Ishikawa (cell line): ENCODE measurements around the gene ZMYND8.

Experiments used
- CREB1 ChIP-seq: IDR thresholded peaks from 2 replicates; pipeline ENCODE4 v1.6.1; 2012; ENCODE audit warnings: low read depth
- EP300 ChIP-seq: IDR thresholded peaks from 2 replicates; pipeline ENCODE4 v1.6.1; 2012; ENCODE audit warnings: borderline replicate concordance
- FOXM1 ChIP-seq: IDR thresholded peaks from 2 replicates; pipeline ENCODE4 v1.6.1; 2012; ENCODE audit warnings: low read depth, borderline replicate concordance
- NFIC ChIP-seq: IDR thresholded peaks from 2 replicates; pipeline ENCODE4 v1.6.1; 2012
- RAD21 ChIP-seq: IDR thresholded peaks from 2 replicates; pipeline ENCODE4 v1.6.1; 2012; ENCODE audit warnings: low read depth
- TAF1 ChIP-seq: IDR thresholded peaks from 2 replicates; pipeline ENCODE4 v1.6.1; 2012; ENCODE audit warnings: low read depth, mild to moderate bottlenecking
- TEAD4 ChIP-seq: IDR thresholded peaks from 2 replicates; pipeline ENCODE4 v1.6.1; 2012
- YY1 ChIP-seq: IDR thresholded peaks from 2 replicates; pipeline ENCODE4 v1.6.1; 2012; ENCODE audit warnings: low read depth
- ZBTB7A ChIP-seq: IDR thresholded peaks from 2 replicates; pipeline ENCODE4 v1.6.1; 2012; ENCODE audit warnings: low read depth
- TF ChIP-seq, protein P1 (sequence below): IDR thresholded peaks from 2 replicates; pipeline ENCODE4 v1.6.1; 2012
- TF ChIP-seq, protein P2 (sequence below): IDR thresholded peaks from 2 replicates; pipeline ENCODE4 v1.6.1; 2012; ENCODE audit warnings: low read depth, mild to moderate bottlenecking

DNA sequence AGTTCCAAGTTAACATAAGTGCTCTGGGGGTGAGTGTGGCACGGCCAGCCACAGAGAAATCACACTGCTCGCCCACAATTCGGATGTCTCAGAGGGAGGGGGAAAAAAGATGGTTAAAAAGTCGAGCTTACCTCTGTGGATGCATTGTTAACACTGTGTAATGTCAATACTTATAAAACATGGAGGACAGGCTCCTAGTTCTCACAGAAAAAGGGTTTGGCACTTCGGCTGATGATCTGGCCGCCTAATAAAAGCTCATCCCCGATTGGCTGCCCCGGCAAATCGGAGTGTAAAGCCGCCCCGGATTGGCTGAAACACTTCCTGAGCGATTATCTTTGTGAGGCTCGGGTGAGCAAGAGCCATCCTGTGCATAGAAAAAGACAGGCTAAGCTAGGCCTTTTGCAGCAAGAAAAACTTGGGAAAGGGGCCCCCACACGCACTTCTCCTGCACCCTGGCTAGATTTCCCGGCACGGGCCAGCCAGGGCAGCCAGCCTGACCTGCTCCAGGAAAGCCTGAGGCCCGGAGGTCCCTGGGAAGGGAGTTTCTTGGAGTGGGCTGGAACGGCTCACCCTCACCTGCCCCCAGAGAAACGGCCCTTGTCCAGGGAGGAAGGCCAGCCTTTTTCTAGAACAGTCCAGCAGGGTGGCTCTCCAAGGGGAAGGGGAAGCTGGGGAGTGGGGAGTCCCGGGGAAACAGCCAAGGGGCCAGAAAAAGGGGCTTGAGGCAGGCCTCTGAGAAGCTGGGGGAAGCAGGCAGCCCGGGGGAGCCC, at the start of gene ZMYND8:
- TF ChIP-seq YY1 (peak; percentile 69), TAF1 (peak; percentile 25; the same call in 1 of the 2 replicates), ZBTB7A (0 out of 2 replicates have a peak, but pooled peaks have one; percentile 5), NFIC (no peak; the same call in 1 of the 2 replicates), TEAD4 (no peak), RAD21 (no peak), FOXM1 (no peak), EP300 (no peak), CREB1 (no peak)
- TF ChIP-seq, protein P1, sequence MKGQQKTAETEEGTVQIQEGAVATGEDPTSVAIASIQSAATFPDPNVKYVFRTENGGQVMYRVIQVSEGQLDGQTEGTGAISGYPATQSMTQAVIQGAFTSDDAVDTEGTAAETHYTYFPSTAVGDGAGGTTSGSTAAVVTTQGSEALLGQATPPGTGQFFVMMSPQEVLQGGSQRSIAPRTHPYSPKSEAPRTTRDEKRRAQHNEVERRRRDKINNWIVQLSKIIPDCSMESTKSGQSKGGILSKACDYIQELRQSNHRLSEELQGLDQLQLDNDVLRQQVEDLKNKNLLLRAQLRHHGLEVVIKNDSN = no peak
- TF ChIP-seq, protein P2, sequence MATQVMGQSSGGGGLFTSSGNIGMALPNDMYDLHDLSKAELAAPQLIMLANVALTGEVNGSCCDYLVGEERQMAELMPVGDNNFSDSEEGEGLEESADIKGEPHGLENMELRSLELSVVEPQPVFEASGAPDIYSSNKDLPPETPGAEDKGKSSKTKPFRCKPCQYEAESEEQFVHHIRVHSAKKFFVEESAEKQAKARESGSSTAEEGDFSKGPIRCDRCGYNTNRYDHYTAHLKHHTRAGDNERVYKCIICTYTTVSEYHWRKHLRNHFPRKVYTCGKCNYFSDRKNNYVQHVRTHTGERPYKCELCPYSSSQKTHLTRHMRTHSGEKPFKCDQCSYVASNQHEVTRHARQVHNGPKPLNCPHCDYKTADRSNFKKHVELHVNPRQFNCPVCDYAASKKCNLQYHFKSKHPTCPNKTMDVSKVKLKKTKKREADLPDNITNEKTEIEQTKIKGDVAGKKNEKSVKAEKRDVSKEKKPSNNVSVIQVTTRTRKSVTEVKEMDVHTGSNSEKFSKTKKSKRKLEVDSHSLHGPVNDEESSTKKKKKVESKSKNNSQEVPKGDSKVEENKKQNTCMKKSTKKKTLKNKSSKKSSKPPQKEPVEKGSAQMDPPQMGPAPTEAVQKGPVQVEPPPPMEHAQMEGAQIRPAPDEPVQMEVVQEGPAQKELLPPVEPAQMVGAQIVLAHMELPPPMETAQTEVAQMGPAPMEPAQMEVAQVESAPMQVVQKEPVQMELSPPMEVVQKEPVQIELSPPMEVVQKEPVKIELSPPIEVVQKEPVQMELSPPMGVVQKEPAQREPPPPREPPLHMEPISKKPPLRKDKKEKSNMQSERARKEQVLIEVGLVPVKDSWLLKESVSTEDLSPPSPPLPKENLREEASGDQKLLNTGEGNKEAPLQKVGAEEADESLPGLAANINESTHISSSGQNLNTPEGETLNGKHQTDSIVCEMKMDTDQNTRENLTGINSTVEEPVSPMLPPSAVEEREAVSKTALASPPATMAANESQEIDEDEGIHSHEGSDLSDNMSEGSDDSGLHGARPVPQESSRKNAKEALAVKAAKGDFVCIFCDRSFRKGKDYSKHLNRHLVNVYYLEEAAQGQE = no peak
